DMS53 (cell line): ENCODE measurements around the gene ACVR1B.
A peak's percentile ranks its signal among the peaks of the same experiment; 100 is the strongest.

ENCODE experiments used
- DNase-seq: peaks from one replicate; lab custom pipeline; 2025; lab: John Stamatoyannopoulos, UW

The ACVR1B gene

DNA sequence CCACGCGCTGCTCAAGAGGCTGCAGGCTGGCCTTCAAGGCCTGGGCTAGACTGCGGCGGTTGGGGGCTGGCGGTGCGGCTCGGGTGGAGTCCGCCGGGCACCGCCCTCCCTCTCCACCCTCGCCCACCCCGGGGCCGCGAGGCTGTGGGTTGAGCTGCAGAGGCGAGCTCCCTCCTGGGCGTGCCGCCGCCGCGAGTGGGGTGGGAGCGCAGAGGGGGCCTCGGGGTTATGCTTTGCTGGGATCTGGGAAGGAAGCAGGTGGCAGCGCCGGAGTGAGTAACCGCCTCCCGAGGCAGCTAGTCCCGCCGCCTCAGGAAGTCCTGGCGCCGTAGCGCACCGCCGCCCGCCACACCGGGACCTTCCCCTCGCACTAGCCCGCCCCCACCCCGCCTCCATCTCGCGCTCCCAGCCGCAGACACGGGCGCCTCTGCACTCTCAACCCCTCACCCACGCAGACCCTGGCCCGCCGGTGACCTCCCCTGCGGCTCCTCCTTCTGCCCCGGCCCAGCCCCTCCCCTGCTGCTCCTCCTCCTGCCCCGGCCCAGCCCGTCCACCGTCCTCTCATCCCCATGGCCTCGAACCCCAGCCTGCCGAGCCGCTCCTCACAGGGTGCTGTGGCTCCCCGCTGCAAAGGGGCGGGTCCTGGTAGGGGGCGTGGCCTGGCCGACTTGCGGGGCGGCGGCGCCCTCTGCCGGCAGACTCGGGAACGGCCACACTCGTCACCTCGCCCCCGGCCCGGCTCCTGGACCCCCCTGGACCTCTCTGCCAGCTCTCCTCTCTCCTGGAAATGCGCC, 71.9 kb downstream of the ACVR1B start:
- DNase-seq: peak; percentile 94

DNA sequence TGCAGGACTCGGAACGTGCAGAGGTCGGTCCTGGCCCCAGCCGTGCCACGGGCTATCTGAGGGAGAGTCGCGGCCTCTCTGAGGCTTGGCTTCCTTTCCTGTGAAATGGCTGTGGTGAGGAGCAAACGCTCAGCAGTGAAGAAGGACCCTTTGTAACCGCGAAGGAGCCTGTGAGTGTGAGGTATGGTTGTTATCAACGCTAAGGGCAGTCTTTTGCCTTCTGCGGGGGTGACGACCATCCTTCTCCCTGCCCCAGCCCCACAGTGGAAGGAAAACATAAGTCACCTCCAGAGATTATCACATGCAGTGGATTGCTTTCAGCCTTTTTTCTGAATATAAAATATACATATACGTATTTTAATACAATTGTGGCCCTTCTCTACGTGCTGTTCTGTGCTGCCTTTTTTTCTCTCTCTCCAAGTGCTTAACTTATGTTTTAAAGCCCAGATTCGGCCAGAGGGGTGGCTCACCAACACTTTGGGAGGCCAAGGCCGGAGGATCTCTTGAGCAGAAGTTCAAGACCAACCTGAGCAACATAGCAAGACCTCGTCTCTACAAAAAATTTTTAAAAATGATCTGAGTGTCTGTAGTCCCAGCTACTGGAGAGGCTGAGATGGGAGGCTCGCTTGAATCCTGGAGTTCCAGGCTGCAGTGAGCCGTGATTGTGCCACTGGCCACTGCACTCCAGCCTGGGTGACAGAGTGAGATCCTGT, 72.6 kb downstream of the ACVR1B start:
- peak; percentile 79 for DNase-seq

DNA sequence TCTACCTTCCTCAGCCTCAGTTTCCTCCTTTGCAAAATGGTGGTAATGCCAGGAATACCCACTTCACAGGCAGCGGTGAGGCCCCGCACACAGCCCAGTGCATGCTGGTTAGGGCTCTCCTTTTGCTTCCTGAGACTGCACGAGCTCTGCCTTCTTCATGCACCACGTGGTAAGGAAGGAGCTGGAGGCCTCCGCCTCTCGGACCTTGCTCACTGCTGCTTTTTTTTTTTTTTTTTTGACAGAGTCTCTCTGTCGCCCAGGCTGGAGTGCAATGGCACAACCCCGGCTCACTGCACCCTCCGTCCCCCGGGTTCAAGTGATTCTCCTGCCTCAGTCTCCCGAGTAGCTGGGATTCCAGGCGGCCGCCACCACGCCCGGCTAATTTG, 73.3 kb downstream of the ACVR1B start:
- DNase-seq: peak; percentile 74

GRCh38 chr12:52026263-52026662, 74.8 kb downstream of the ACVR1B start:
- DNase-seq: no peak

- DNase-seq: no peak
These were observed 75.8 kb downstream of the ACVR1B start for GRCh38 chr12:52027085-52027843.

DNA sequence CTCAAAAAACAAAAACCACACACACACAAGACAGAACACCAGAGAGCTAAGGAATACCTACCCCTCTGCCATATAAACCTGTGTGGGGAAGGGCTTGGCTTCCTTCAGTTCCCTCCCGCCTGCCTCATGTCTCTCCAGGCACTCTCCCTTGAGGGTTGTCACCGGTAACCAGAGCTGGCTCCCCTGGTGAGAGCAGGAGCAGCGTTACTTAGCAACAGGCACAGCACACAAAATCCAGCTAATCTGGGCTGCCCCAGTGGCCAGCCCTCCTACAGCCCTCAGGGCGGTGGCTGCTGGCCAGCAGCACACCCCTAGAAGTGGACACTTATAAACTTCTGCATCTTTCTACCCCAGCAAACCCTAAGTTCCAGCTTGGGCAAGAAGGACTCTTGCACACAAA, 78.2 kb downstream of the ACVR1B start:
- peak; percentile 86 for DNase-seq

GRCh38 chr12:52032446-52032803, 80.9 kb downstream of the ACVR1B start:
- DNase-seq: peak; percentile 56

DNA sequence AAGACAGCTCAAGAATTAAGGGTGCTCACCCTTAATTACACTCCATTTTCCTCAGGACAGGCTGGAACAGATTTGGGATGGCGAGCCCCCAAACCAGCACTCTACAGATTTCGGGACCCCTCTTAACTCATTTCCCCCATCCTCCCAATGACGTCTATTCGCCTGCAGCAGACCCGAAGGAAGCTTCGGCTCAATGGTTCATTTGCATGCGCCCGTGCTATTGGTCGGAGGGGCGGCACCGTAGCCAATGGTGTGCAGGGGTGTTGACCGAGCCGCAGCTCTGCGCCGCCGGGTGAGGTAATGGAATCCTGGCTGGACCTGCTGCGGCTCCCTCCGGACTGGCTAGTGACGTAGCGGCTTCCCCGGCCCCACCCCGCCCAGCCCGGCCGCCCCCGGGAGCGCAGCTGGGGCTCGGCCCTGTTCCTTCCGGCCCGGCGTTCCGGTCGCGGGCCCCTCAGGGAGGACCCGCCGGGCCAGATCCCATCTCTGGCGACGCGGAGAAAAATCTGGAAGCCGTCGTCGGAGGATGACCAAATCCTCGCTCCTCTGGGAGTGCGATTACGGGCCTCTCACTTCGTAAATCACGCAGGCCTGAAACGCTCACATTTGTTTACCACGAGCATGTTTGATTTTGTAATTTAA, 81.4 kb downstream of the ACVR1B start:
- DNase-seq: peak; percentile 99

GRCh38 chr12:52033446-52034140, 82.1 kb downstream of the ACVR1B start:
- DNase-seq: no peak

DNA sequence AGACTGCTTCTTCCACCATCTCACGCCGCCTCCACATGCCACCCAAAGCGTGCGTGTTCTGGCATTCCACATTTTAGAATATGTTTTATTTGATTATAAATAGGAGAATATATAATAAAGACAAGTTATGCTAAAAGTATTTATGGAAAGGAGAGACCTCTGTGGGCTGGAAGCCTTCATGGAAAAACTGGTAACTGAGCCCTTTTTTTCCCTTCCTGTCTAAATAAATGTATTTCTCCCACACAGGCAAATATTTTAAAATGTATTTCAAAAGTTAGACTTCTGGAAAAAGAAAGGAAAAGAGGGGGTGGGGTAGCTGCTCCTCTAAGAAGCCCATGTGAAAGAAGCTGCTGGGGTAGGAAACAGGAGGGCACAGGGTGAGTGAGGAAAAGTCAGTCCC, 83.7 kb downstream of the ACVR1B start:
- no peak for DNase-seq

- DNase-seq: no peak
These were observed 84.4 kb downstream of the ACVR1B start for GRCh38 chr12:52035926-52036325.

GRCh38 chr12:52036587-52037171, 85.2 kb downstream of the ACVR1B start:
- peak; percentile 95 for DNase-seq

DNA sequence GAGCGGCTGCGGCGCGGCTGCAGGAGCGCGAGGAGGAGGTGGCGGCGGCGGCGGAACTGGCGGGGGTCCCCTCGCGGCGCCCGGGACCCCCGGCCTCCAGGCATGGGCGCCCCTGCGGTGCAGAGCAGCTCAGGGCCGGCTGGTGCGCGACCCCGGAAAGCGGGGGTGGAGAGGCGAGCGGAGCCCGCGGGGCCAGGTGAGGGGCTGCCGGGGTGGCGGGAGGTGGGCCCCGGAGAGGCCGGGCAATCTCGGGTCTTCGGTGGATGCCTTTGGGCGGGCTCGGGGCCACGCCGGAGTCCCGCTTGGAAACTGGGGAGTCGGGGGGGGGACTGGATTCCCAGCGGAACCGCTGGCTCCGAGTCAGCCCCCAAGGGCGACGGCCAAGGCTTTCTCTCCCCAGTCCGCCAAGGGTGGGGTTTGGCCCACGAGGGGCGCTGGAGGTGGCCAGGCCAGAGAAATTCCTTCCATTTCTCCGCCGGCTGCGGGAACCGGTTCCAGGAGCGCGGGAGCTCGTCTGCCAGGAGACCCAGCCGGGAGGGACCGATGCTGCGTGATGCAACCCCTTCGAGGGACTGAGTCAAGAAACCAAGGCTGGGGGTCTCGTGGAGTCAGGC, 85.9 kb downstream of the ACVR1B start:
- peak; percentile 74 for DNase-seq

DNA sequence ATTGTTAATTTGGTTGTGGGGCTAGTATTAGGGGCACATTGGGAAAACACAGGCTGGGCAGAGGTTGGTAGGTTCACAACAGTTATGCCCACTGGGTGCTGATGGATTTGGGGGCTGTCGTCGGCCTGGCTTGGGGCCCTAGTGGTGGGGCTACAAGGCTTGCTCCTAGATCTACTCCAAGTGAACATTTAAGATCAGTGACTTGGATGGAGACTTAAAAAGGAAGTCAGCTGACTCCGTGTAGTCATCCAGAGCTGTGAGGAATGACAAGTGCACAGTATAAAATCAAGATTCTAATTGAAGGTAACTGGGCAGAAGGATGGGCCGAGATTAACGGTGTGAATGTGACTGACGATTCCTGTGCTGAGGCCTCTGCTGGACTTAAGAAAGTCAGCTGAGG, 86.9 kb downstream of the ACVR1B start:
- no peak for DNase-seq

- DNase-seq: no peak
These were observed 89.5 kb downstream of the ACVR1B start for GRCh38 chr12:52041035-52041434.

DNA sequence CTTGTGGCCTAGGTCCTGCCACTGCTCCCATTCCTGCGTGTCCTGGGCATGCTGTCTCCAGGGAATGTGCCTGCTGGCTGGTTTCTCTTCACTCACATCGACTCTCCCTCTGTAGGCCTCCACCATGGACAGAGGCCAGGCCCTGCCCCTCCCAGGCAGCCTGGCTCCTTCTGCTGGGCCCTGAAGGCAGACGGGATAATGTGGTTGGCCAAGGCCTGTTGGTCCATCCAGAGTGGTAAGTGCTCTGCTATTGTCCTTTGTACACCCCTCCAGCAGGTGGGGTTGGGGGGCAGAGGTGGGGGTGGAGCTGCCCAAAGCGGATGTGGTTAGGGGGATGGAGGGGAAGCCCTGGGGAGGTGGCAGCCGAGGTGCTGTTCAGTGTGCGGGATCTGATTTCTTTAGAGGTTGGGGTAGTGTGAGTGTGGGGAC, 90.2 kb downstream of the ACVR1B start:
- DNase-seq: no peak

DNA sequence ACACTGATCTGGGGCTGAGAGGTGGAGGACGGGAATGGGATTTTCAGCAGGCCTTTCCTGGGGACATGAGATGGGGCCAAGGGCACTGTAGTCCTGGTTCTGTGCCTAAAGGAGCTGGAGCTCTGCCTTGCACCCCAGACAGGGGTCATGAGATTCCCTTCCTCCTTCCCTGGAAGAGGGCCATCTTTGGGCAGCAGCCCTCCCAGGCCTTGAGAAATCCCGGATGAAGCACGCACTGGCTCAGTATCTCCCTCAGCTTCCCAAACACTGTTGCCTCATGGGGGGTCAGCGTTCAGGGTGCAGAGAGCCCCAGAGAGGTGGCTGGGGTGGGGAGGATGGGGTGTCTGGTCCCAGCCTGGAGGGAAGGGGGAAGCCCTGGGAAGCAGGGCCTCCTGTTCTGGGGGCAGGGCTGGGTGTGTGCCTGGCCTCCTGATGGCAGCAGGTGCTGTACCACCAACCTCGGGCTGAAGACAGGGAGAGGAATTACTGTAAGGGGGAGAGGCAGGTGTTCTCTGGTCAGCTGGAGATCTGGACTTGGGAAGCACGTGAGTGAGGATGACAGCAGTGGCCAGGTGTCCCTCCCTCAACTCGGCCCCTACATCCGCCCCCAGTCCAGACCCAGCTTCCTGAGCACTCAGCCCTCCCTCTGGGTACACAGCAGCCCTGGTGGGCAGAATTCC, 91.3 kb downstream of the ACVR1B start:
- peak; percentile 83 for DNase-seq

DNA sequence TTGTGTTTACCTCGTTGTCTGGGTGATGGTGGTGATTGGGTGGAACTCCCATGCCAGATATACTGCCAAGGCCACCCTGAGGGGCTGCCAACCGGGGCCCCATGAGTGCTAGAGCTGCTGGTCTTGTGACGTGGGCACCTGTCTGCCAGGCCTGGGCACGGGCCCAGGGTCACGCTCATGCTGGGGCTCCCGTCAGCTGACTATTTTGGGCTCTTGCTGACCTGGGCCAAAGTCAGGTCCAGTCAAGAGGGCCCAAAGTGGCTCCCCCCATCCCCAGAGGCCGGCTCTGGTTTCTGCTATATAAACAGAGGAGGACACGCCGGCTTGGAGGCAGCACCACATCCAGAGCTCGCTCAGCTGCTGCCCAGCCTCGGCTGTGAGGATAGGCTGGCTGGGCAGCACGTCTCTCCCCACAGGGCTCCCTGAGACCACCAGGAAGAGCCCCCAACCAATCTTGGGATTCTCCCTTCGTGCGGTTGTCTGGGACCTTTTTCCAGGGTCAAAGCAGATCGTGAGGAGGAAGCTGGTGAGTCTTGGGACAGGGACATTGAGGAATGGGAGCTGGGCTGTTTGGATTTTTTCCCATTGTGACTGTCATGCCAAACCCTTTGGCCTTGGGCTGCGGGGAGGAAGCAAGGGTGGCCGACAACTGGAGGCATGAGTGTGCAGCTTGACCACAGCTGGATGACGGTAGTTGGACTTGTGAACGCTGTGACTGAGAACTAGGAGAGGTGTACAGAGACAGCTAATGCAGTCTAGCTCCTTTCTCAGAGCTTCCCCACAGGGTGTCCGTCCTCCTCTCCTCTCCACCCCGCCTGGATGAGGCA, 92.1 kb downstream of the ACVR1B start:
- DNase-seq: no peak

DNA sequence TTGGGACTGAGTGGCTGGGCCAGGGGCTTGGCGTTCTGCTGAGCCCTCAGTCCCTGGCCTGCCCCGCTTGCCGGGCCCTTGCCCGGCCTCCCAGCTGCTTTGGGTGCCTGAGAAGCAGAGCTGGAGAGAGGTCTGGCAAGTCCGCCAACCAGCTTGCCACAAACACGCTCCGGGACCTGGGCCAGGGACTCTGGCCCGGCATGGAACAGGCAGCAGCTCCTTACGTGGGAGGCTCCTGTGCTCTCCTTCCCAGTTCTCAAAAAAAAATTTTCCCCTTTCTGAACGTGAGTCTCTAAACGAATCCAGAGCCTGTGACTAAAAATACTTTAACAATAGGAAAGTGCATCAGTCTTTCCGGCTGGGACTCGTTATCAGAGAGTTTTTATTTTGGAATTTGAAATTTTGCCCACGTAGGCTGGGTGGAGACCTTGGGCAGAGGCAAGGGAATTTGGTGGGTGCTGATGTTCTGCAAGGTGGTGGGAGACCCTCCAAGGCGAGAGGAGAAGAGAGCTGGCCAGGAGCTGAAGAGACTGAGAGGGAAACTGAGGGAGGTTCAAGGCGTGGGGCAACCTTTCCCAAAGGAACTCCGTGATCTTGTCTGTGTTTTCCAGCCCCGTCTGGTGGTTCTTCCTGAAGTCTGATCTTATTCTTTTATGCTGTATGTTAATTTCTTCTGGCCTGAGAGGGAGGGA, 92.9 kb downstream of the ACVR1B start:
- DNase-seq: no peak
